Endodermal cell (in vitro differentiated cells): Measurements from ENCODE around the gene ACOT7. TPM values are rescaled to one million over a fixed set of nuclear protein-coding genes. Genes with fewer than 3 reads are reported as not detected.

Experiments used
- DNase-seq: peaks from one replicate; pipeline ENCODE4 v3.0.0-alpha.2; 2017
- H3K27ac ChIP-seq: 2 replicates; pipeline ENCODE4 v1.5.1; 2013; ENCODE audit warnings: mild to moderate bottlenecking, low read depth, low read length, moderate library complexity
- H3K27me3 ChIP-seq: 2 replicates; pipeline ENCODE4 v1.6.1; 2013; ENCODE audit warnings: mild to moderate bottlenecking, low read length, moderate library complexity; ENCODE audit not compliant: insufficient read depth, control insufficient read depth, poor library complexity, severe bottlenecking
- H3K36me3 ChIP-seq: 2 replicates; pipeline ENCODE4 v1.7.0; 2013; ENCODE audit warnings: mild to moderate bottlenecking, low read length, moderate library complexity; ENCODE audit not compliant: control insufficient read depth, insufficient read depth
- H3K4me1 ChIP-seq: one replicate; pipeline ENCODE4 v1.7.0; 2013; ENCODE audit warnings: low read length; ENCODE audit not compliant: control insufficient read depth, insufficient read depth
- H3K4me3 ChIP-seq: 2 replicates; pipeline ENCODE4 v1.5.1; 2013; ENCODE audit warnings: mild to moderate bottlenecking, low read length, moderate library complexity
- H3K9ac ChIP-seq: 2 replicates; pipeline ENCODE4 v1.6.1; 2013; ENCODE audit warnings: mild to moderate bottlenecking, low read length, moderate library complexity; ENCODE audit not compliant: poor library complexity, severe bottlenecking; ENCODE audit errors: extremely low read depth
- H3K9me3 ChIP-seq: 2 replicates; pipeline ENCODE4 v1.6.1; 2013; ENCODE audit warnings: mild to moderate bottlenecking, low read length, moderate library complexity; ENCODE audit not compliant: control insufficient read depth
- H3K27ac Mint-ChIP-seq: 2 replicates; pipeline ENCODE4 v1.8.0; 2020; ENCODE audit warnings: mixed read lengths
- H3K27me3 Mint-ChIP-seq: 2 replicates; pipeline ENCODE4 v1.8.0; 2021; ENCODE audit warnings: mild to moderate bottlenecking, mixed read lengths; ENCODE audit not compliant: insufficient read depth
- H3K36me3 Mint-ChIP-seq: 2 replicates; pipeline ENCODE4 v1.8.0; 2020; ENCODE audit warnings: low read depth, mixed read lengths
- H3K4me1 Mint-ChIP-seq: 2 replicates; pipeline ENCODE4 v1.8.0; 2020; ENCODE audit warnings: mixed read lengths
- H3K4me3 Mint-ChIP-seq: 2 replicates; pipeline ENCODE4 v1.8.0; 2020; ENCODE audit warnings: mild to moderate bottlenecking, moderate library complexity, mixed read lengths
- H3K9me3 Mint-ChIP-seq: 2 replicates; pipeline ENCODE4 v1.8.0; 2020; ENCODE audit warnings: mild to moderate bottlenecking, mixed read lengths
- WGBS, 2 experiments: methylation state at CpG; one replicate each; pipeline versions ENCODE4 v1.1.5 to v1.1.7; 2013; ENCODE audit warnings: missing lambda C conversion rate in 2 of 2, mixed read lengths in 1 of 2; ENCODE audit not compliant: insufficient coverage in 1 of 2, insufficient read length in 1 of 2; 5-methylcytosine and 5-hydroxymethylcytosine counted together
- total RNA-seq, 2 donors: library from RNA; stranded (reverse); fragmentation: NEBNext Ultra II Directional in 1 of 2; extraction: Animal tissue kit (Norgen Biotek cat#: 25700) in 1 of 2; gene quantifications; 2 replicates in 1 of 2; 3 replicates in 1 of 2; pipeline ENCODE4 v1.2.1, GENCODE V29; 2021
- TF ChIP-seq, protein P1 (sequence below): fragments of 200-600 bp; sonication (generic); conservative IDR thresholded peaks from 2 replicates; pipeline ENCODE4 v1.5.0; 2021; ENCODE audit warnings: antibody characterized with exemption, mild to moderate bottlenecking

Gene ACOT7
- total RNA-seq, 2 donors from 2014 or later, result 51.3 to 70.7 TPM

DNA sequence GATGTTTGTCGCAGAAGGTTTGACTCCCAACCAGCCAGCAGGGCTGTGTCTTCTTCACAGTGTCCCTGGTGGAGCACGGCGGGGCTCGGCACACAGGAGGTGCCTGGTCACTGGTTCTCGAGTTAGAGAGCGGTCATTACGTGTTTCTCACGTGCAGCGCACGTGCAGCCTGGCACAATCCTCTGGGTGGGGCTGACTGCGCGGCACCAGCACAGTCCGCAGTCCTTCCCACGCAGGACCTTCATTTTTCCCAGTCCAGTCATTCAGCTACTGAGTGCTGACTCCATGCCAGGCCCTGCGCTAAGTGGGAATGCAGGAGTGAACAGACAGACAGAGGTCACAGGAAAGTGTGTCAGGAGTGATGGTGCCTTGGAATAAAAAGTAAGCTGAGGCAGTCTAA, 86.5 kb downstream of the ACOT7 start:
- peaks cover 22% of the 10 kb centered on the region for H3K36me3 Mint-ChIP-seq
- no peak overlapping the region for H3K4me3 ChIP-seq

DNA sequence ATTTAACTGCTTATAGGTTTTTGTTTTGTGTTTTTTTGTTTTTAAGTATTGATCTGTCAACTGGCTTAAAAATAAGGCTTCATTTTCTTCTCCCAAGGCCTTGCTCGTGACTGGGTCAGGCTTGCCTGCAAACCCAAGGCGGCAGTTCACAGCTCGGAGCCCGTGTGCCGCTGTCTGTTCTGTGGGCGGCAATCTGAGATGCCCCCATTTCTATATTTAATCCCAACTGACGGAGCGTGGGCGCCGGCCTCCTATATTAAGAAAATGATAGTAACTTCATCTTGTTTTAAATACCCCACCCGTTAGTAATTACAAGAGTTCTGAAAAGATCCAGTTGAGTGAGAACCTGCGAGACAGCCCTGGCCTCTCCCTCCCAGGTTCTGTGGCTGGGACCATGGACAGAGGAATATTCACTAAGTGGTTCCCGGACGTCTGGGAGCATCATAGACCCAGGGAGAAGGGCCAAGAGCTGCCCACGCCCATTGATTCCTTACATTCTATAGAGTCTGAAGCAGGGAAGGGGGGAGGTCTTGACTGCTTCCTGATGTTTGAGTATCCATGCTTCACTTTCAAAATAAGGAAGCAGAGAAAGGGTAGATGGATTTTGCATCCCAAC, 90.1 kb downstream of the ACOT7 start:
- H3K36me3 ChIP-seq, result peaks cover 3% of the 10 kb centered on the region
- no peaks in the 10 kb centered on the region for H3K27me3 ChIP-seq
- no peaks in the 10 kb centered on the region for H3K9me3 ChIP-seq
- no peak overlapping the region for H3K9ac ChIP-seq
- H3K4me3 Mint-ChIP-seq, result no peak overlapping the region
- no peaks in the 10 kb centered on the region for H3K27me3 Mint-ChIP-seq
- WGBS, 2 experiments, result 92 to 95% methylated on average over 7 to 15 of the region's 15 CpGs
- no peak overlapping the region for H3K27ac Mint-ChIP-seq
- no peaks in the 10 kb centered on the region for H3K4me1 ChIP-seq
- no peak overlapping the region for H3K27ac ChIP-seq
- H3K4me3 ChIP-seq, result no peak overlapping the region
- H3K36me3 Mint-ChIP-seq, result peaks cover 26% of the 10 kb centered on the region
- TF ChIP-seq, protein P1, sequence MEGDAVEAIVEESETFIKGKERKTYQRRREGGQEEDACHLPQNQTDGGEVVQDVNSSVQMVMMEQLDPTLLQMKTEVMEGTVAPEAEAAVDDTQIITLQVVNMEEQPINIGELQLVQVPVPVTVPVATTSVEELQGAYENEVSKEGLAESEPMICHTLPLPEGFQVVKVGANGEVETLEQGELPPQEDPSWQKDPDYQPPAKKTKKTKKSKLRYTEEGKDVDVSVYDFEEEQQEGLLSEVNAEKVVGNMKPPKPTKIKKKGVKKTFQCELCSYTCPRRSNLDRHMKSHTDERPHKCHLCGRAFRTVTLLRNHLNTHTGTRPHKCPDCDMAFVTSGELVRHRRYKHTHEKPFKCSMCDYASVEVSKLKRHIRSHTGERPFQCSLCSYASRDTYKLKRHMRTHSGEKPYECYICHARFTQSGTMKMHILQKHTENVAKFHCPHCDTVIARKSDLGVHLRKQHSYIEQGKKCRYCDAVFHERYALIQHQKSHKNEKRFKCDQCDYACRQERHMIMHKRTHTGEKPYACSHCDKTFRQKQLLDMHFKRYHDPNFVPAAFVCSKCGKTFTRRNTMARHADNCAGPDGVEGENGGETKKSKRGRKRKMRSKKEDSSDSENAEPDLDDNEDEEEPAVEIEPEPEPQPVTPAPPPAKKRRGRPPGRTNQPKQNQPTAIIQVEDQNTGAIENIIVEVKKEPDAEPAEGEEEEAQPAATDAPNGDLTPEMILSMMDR, result no peak
- H3K9me3 Mint-ChIP-seq, result peaks cover 24% of the 10 kb centered on the region
- no peak for DNase-seq
- H3K4me1 Mint-ChIP-seq, result no peaks in the 10 kb centered on the region

More for the DNA sequence above, 86.5 kb downstream of the ACOT7 start:
- H3K27me3 ChIP-seq, result no peaks in the 10 kb centered on the region
- TF ChIP-seq, protein P1, result no peak
- H3K4me3 Mint-ChIP-seq, result no peak overlapping the region
- no peak overlapping the region for H3K27ac Mint-ChIP-seq
- peaks cover 27% of the 10 kb centered on the region for H3K9me3 Mint-ChIP-seq
- no peaks in the 10 kb centered on the region for H3K27me3 Mint-ChIP-seq
- WGBS, 2 experiments, result 97 to 99% methylated on average over 13 to 15 of the region's 15 CpGs
- H3K4me1 ChIP-seq, result peaks cover 7% of the 10 kb centered on the region
- no peak for DNase-seq
- H3K4me1 Mint-ChIP-seq, result peaks cover 4% of the 10 kb centered on the region
- H3K27ac ChIP-seq, result no peak overlapping the region
- H3K9ac ChIP-seq, result no peak overlapping the region
- no peaks in the 10 kb centered on the region for H3K9me3 ChIP-seq
- H3K36me3 ChIP-seq, result peaks cover 3% of the 10 kb centered on the region

DNA sequence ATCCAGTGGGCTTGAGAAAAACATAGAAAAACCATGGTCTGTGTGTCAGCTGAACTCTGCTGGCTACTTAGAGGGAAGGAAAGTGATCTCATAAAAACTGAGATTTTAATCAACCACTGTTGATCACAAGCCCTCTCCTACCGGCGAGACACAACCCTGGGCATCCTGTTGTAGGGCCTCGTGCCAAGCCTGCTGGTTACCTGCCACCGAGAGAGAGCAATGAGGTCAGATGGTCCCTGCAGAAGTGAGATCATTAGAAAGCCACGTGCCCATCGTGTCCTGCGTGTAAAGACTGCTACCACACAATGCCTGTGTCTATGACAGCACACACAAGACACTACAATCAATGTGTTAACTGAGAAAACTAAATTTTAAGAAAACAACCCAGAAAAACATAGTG, 91.0 kb downstream of the ACOT7 start:
- peaks cover 25% of the 10 kb centered on the region for H3K36me3 Mint-ChIP-seq
- no peaks in the 10 kb centered on the region for H3K27me3 Mint-ChIP-seq
- H3K4me3 ChIP-seq, result no peak overlapping the region
- DNase-seq, result no peak
- H3K4me1 Mint-ChIP-seq, result no peaks in the 10 kb centered on the region
- H3K9me3 Mint-ChIP-seq, result peaks cover 16% of the 10 kb centered on the region
- no peaks in the 10 kb centered on the region for H3K9me3 ChIP-seq
- no peaks in the 10 kb centered on the region for H3K27me3 ChIP-seq
- WGBS, 2 experiments, result 96% methylated on average over 5 to 7 of the region's 7 CpGs
- H3K4me1 ChIP-seq, result no peaks in the 10 kb centered on the region
- no peak overlapping the region for H3K27ac Mint-ChIP-seq
- TF ChIP-seq, protein P1, result no peak
- peaks cover 3% of the 10 kb centered on the region for H3K36me3 ChIP-seq
- H3K27ac ChIP-seq, result no peak overlapping the region
- no peak overlapping the region for H3K9ac ChIP-seq
- H3K4me3 Mint-ChIP-seq, result no peak overlapping the region
